Measurements from ENCODE around the gene RAB37.
A peak's percentile ranks its signal among the peaks of the same experiment; 100 is the strongest.

The RAB37 gene

DNA sequence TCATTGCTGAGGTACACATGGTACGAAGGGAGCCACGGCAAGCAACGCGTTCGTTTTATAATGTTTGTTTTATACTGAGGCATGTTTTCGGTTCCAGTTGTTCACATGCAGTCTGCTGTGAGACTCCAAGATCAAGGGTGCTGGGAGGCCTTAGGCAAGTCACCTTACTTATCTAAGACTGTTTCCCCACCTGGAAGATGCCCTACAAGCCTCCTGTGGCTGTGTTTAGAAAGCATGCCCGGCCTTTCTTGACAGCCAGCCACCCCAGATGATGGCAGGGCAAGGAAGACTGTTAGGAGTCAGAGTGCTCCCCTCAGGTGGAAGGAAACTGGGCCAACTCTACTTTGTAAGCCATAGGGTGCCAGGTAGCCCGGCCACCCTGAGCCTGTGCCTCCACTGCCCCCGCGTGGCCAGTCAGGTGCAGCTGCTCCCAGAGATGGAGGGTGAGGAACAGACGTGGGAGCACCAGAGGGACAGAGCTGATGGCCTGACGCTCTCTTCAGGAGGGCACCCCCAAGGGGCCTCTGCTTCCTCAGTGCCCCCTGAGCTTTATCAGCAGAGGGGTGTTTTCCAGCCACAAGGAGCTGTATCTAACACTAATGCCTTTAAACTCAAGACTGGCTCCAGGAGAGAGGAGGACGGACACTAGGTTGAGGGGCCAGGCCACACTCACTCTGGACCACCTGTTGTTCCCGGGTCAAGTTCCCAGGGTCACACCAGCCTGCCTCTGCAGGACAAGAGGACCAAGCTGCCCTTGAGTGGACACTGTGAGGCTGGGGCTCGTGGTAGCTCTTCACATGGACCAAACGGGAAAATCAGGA, 33.7 kb downstream of the RAB37 start:
- Histone ChIP-seq H3K4me1 (ENCODE audit: insufficient read depth, low read length, severe bottlenecking) (peaks cover 8% of the 10 kb centered on the region), H3K36me3 (ENCODE audit: insufficient read depth, low read length) (peaks cover 55% of the 10 kb centered on the region), H3K4me3 (ENCODE audit: low read depth, low read length, poor library complexity, severe bottlenecking) (no peak overlapping the region), H3K27ac (ENCODE audit: low read depth, low read length, poor library complexity, severe bottlenecking) (no peak overlapping the region), H3K4me2 (ENCODE audit: low read length) (no peak overlapping the region), H3K9ac (ENCODE audit: low read length) (no peak overlapping the region), H3K27me3 (ENCODE audit: insufficient read depth, low read length) (no peaks in the 10 kb centered on the region), H3K9me2 (ENCODE audit: low read depth, low read length) (no peaks in the 10 kb centered on the region), H3K79me2 (ENCODE audit: insufficient read depth, low read length) (peaks cover 7% of the 10 kb centered on the region; the same call in 1 of the 2 replicates), H3F3A (ENCODE audit: insufficient read depth, low read length) (no peaks in the 10 kb centered on the region), H2AFZ (ENCODE audit: low read length) (no peak overlapping the region), H4K20me1 (ENCODE audit: insufficient read depth, low read length) (no peaks in the 10 kb centered on the region), H3K9me3 (ENCODE audit: low read length) (no peaks in the 10 kb centered on the region)
- no peak for TF ChIP-seq EZH2 (IDR thresholded peaks at IDR 0.05; ENCODE audit: borderline replicate concordance, low read length)
- TF ChIP-seq, protein P1, sequence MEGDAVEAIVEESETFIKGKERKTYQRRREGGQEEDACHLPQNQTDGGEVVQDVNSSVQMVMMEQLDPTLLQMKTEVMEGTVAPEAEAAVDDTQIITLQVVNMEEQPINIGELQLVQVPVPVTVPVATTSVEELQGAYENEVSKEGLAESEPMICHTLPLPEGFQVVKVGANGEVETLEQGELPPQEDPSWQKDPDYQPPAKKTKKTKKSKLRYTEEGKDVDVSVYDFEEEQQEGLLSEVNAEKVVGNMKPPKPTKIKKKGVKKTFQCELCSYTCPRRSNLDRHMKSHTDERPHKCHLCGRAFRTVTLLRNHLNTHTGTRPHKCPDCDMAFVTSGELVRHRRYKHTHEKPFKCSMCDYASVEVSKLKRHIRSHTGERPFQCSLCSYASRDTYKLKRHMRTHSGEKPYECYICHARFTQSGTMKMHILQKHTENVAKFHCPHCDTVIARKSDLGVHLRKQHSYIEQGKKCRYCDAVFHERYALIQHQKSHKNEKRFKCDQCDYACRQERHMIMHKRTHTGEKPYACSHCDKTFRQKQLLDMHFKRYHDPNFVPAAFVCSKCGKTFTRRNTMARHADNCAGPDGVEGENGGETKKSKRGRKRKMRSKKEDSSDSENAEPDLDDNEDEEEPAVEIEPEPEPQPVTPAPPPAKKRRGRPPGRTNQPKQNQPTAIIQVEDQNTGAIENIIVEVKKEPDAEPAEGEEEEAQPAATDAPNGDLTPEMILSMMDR (IDR thresholded peaks at IDR 0.05; ENCODE audit: low read length): peak; percentile 77

DNA sequence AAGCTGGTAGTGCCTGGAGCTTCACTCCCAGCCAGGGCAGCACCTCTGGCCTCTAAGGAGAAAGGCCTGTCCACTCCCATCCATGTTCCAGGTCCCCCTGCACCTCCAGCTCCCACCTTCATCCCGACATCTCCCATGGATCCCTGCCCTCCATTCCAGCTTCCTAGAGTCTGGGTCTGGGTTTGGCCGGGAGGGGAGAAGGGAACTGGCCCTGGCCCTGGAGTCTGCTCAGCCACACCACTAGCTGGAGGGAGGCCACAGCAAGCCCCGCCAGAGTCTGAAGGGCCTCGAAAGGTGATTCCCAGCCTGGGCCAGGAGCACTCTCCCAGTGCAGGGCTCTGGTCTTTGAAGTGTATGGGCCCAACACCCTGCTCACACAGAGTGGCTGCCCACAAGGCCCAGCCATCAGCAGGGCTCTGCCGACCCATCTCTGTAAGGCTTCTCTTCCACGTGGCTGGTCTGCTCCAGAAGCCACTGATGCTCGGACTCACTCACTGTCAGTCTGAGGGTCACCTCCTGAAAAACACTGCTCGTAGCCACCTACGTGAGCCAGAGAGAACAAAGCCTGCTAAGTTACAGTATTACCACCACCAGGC, 34.4 kb downstream of the RAB37 start:
- no peaks in the 10 kb centered on the region for H3K27me3 ChIP-seq (ENCODE audit: insufficient read depth, low read length)
- no peaks in the 10 kb centered on the region for H3F3A ChIP-seq (ENCODE audit: insufficient read depth, low read length)
- peaks cover 8% of the 10 kb centered on the region for H3K4me1 ChIP-seq (ENCODE audit: insufficient read depth, low read length, severe bottlenecking)
- no peak overlapping the region for H3K9ac ChIP-seq (ENCODE audit: low read length)
- H3K9me2 ChIP-seq (ENCODE audit: low read depth, low read length): no peaks in the 10 kb centered on the region
- H3K4me3 ChIP-seq (ENCODE audit: low read depth, low read length, poor library complexity, severe bottlenecking): no peak overlapping the region
- no peak overlapping the region for H2AFZ ChIP-seq (ENCODE audit: low read length)
- no peak overlapping the region for H3K4me2 ChIP-seq (ENCODE audit: low read length)
- H3K79me2 ChIP-seq (ENCODE audit: insufficient read depth, low read length): peaks cover 9% of the 10 kb centered on the region; the same call in 1 of the 2 replicates
- no peaks in the 10 kb centered on the region for H3K9me3 ChIP-seq (ENCODE audit: low read length)
- H3K27ac ChIP-seq (ENCODE audit: low read depth, low read length, poor library complexity, severe bottlenecking): no peak overlapping the region
- TF ChIP-seq, protein P1 (IDR thresholded peaks at IDR 0.05; ENCODE audit: low read length): no peak
- TF ChIP-seq EZH2 (IDR thresholded peaks at IDR 0.05; ENCODE audit: borderline replicate concordance, low read length): no peak
- H4K20me1 ChIP-seq (ENCODE audit: insufficient read depth, low read length): no peaks in the 10 kb centered on the region
- H3K36me3 ChIP-seq (ENCODE audit: insufficient read depth, low read length): peaks cover 55% of the 10 kb centered on the region

DNA sequence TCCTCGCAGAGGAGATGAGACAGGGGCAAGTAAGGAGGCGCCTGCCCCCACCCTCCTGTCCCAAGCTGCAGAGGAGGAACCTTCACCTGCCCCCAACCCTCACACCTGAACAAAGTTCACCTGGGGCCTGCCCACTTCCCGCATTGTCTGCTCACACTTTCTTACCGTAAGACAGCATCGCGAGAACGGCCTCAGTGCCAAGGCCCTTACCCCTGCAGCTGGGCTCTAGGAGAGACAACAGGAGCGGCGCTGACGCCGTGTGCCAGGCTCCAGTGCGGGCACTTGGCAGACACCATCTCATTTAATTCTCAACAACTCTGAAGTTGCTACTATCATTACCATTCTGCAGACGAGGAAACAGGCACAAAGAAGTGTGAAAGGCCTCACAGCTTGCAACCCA, 35.0 kb downstream of the RAB37 start:
- no peak for TF ChIP-seq EZH2 (IDR thresholded peaks at IDR 0.05; ENCODE audit: borderline replicate concordance, low read length)
- TF ChIP-seq, protein P1 (IDR thresholded peaks at IDR 0.05; ENCODE audit: low read length): no peak
- Histone ChIP-seq H4K20me1 (ENCODE audit: insufficient read depth, low read length) (no peaks in the 10 kb centered on the region), H3K9me2 (ENCODE audit: low read depth, low read length) (no peaks in the 10 kb centered on the region), H3K9ac (ENCODE audit: low read length) (no peak overlapping the region), H3K4me3 (ENCODE audit: low read depth, low read length, poor library complexity, severe bottlenecking) (no peak overlapping the region), H3K27me3 (ENCODE audit: insufficient read depth, low read length) (no peaks in the 10 kb centered on the region), H3K4me1 (ENCODE audit: insufficient read depth, low read length, severe bottlenecking) (peaks cover 12% of the 10 kb centered on the region), H3K9me3 (ENCODE audit: low read length) (no peaks in the 10 kb centered on the region), H3F3A (ENCODE audit: insufficient read depth, low read length) (no peaks in the 10 kb centered on the region), H2AFZ (ENCODE audit: low read length) (no peak overlapping the region), H3K36me3 (ENCODE audit: insufficient read depth, low read length) (peaks cover 55% of the 10 kb centered on the region), H3K27ac (ENCODE audit: low read depth, low read length, poor library complexity, severe bottlenecking) (no peak overlapping the region), H3K4me2 (ENCODE audit: low read length) (no peak overlapping the region), H3K79me2 (ENCODE audit: insufficient read depth, low read length) (peaks cover 9% of the 10 kb centered on the region; the same call in 1 of the 2 replicates)
